Measurements from ENCODE around the gene ST8SIA4. TPM values are rescaled to one million over a fixed set of nuclear protein-coding genes. Genes with fewer than 3 reads are reported as not detected.

The ST8SIA4 gene
- polyA plus RNA-seq, 3 donors, result 12.4 to 36.4 (median 30.7) TPM

GRCh38 chr5:100852051-100852450, 51.0 kb downstream of the ST8SIA4 start:
- Histone ChIP-seq H4K20me1 (ENCODE audit: insufficient read depth, low read length) (no peaks in the 10 kb centered on the region), H3K9ac (ENCODE audit: insufficient read depth, low read length, poor library complexity, severe bottlenecking) (no peak overlapping the region), H3K4me2 (replicated peaks; ENCODE audit: extremely low read depth, low read length, poor library complexity, severe bottlenecking) (no peak overlapping the region), H3K27ac (ENCODE audit: low read depth in 1 of 2, low read length in 2 of 2) (peak overlapping the region; percentile 39 to 80), H2AFZ (ENCODE audit: insufficient read depth, low read depth, low read length, poor library complexity, severe bottlenecking) (no peak overlapping the region), H3K4me1 (ENCODE audit: control insufficient read depth in 1 of 2, insufficient read depth in 2 of 2, low read length in 2 of 2) (peaks cover 26 to 41% of the 10 kb centered on the region in 2 donors), H3K36me3 (replicated peaks in 1 of 2; ENCODE audit: control insufficient read depth in 1 of 2, insufficient read depth in 2 of 2, low read length in 2 of 2) (peaks cover 18 to 41% of the 10 kb centered on the region in 2 donors), H3K4me3 (replicated peaks in 1 of 3; ENCODE audit: low read depth in 2 of 3, low read length in 3 of 3) (no peak overlapping the region), H3K79me2 (ENCODE audit: insufficient read depth, low read length) (peaks cover 41% of the 10 kb centered on the region), H3K9me3 (replicated peaks in 1 of 2; ENCODE audit: control insufficient read depth in 1 of 2, insufficient read depth in 1 of 2, low read length in 2 of 2) (no peaks in the 10 kb centered on the region), H3K27me3 (ENCODE audit: control insufficient read depth in 2 of 2, insufficient read depth in 2 of 2, low read length in 2 of 2) (no peaks in the 10 kb centered on the region)
- Mint-ChIP-seq H3K36me3 (peaks cover 27 to 42% of the 10 kb centered on the region in 2 donors), H3K4me3 (no peak overlapping the region), H3K4me1 (peaks cover 44% of the 10 kb centered on the region), H3K27ac (peak overlapping the region in 6 of 7 donors; percentile 35 to 85 (median 74)), H3K9me3 (peaks cover 0 to 5% (median 0%) of the 10 kb centered on the region in 7 donors), H3K27me3 (ENCODE audit: low read depth in 3 of 3) (no peaks in the 10 kb centered on the region)
- DNase-seq, result no peak
- no peak for TF ChIP-seq CTCF (IDR thresholded peaks at IDR 0.05)
- intact Hi-C loops (cut with micrococcal nuclease), result no loop called here
- WGBS (ENCODE audit: insufficient coverage), result 90% methylated on average over 8 of the region's 8 CpGs

GRCh38 chr5:100846772-100847171, 56.3 kb downstream of the ST8SIA4 start:
- intact Hi-C loops (cut with micrococcal nuclease), result loop anchor here in 1 of 2 donors (10.0 kb wide), 1 partner anchor 58 kb away; the partner anchor contains the start of gene ST8SIA4
- no CpG with 5 or more reads among the region's 4 CpGs for WGBS (ENCODE audit: insufficient coverage)
- H3K27ac ChIP-seq (ENCODE audit: low read depth in 1 of 2, low read length in 2 of 2), result peak overlapping the region in 1 of 2 donors; percentile 53

More at GRCh38 chr5:100846772-100847171, 56.3 kb downstream of the ST8SIA4 start:
- Histone ChIP-seq H2AFZ (ENCODE audit: insufficient read depth, low read depth, low read length, poor library complexity, severe bottlenecking) (peak overlapping the region; percentile 4), H3K36me3 (replicated peaks in 1 of 2; ENCODE audit: control insufficient read depth in 1 of 2, insufficient read depth in 2 of 2, low read length in 2 of 2) (peaks cover 11 to 34% of the 10 kb centered on the region in 2 donors), H3K9me3 (replicated peaks in 1 of 2; ENCODE audit: control insufficient read depth in 1 of 2, insufficient read depth in 1 of 2, low read length in 2 of 2) (no peaks in the 10 kb centered on the region), H4K20me1 (ENCODE audit: insufficient read depth, low read length) (no peaks in the 10 kb centered on the region), H3K4me3 (replicated peaks in 1 of 3; ENCODE audit: low read depth in 2 of 3, low read length in 3 of 3) (no peak overlapping the region), H3K4me2 (replicated peaks; ENCODE audit: extremely low read depth, low read length, poor library complexity, severe bottlenecking) (peak overlapping the region; percentile 10), H3K79me2 (ENCODE audit: insufficient read depth, low read length) (peaks cover 50% of the 10 kb centered on the region), H3K4me1 (ENCODE audit: control insufficient read depth in 1 of 2, insufficient read depth in 2 of 2, low read length in 2 of 2) (peaks cover 12 to 32% of the 10 kb centered on the region in 2 donors), H3K27me3 (ENCODE audit: control insufficient read depth in 2 of 2, insufficient read depth in 2 of 2, low read length in 2 of 2) (no peaks in the 10 kb centered on the region), H3K9ac (ENCODE audit: insufficient read depth, low read length, poor library complexity, severe bottlenecking) (no peak overlapping the region)
- H3K36me3 Mint-ChIP-seq, result peaks cover 19 to 37% of the 10 kb centered on the region in 2 donors
- no peak for DNase-seq
- no peaks in the 10 kb centered on the region for H3K27me3 Mint-ChIP-seq (ENCODE audit: low read depth in 3 of 3)
- no peak overlapping the region for H3K4me3 Mint-ChIP-seq
- peaks cover 0 to 5% (median 0%) of the 10 kb centered on the region in 7 donors for H3K9me3 Mint-ChIP-seq
- H3K27ac Mint-ChIP-seq, result peak overlapping the region in 3 of 7 donors; percentile 4 to 42 (median 20)
- H3K4me1 Mint-ChIP-seq, result peaks cover 20% of the 10 kb centered on the region
- no peak for TF ChIP-seq CTCF (IDR thresholded peaks at IDR 0.05)
